Heart left ventricle (tissue), 13 donors: ENCODE data around the gene ANXA10.

Experiments
- CTCF ChIP-seq, 12 donors: fragments of 200-600 bp; sonication (generic) in 4 of 12; IDR thresholded peaks; one replicate each; pipeline versions ENCODE4 v1.5.0 to v1.8.0; 2018 to 2022; ENCODE audit warnings: antibody characterized with exemption in 12 of 12, mild to moderate bottlenecking in 5 of 12
- POLR2A ChIP-seq, 2 donors: fragments of 450-650 bp; IDR thresholded peaks; one replicate each; pipeline ENCODE4 v1.6.1; 2017; ENCODE audit warnings: antibody characterized with exemption in 2 of 2, mild to moderate bottlenecking in 2 of 2, moderate library complexity in 2 of 2
- donor health status: ischemic (EF 13 %, LVEDD 7.1; RV severe dilation, severe dysfunction).
- donor health status: DM: no; HTN: yes; CAD: no.
- donor health status: DM: no; HTN: no; CAD: no.
- donor health status: ischemic (EF 25% LVEDD 6.9; RV normal size, moderate dysfunction).
- donor health status: ischemic (EF 25% LVEDD 5.7; RV mildly dilated, moderate dysfunction).
- donor health status: ischemic (EF 35%, LVEDD 5.7; RV mildly dilated, moderate dysfunction).
- donor health status: nonischemic (EF 11% LVEDD 7.7; RV severe dilation, severe dysfunction).
- donor health status: DM: yes; HTN: yes; CAD: no.
- donor health status: PGD.
- donor health status: ischemic (EF 29% LVEDD 5.4; RV normal size, mild dysfunction).
- donor health status: nonischemic (EF 23%, LVEDD 6.1; RV moderate dilation, normal function).

GRCh38 chr4:168124008-168124641 is 31.8 kb downstream of the ANXA10 start:
- TF ChIP-seq CTCF (IDR thresholded peaks at IDR 0.05) (no peak), POLR2A (IDR thresholded peaks at IDR 0.05) (no peak)
